ENCODE results near the gene FAM120B.

- TF ChIP-seq SMC3 (IDR thresholded peaks at IDR 0.05; ENCODE audit: low read depth, low read length) (no peak), POLR2A (IDR thresholded peaks at IDR 0.05; ENCODE audit: low read depth, low read length) (no peak), CEBPB (IDR thresholded peaks at IDR 0.05; ENCODE audit: low read depth, low read length) (no peak), USF2 (IDR thresholded peaks at IDR 0.05; ENCODE audit: low read depth, low read length) (no peak), CTCF (conservative IDR thresholded peaks at IDR 0.05; ENCODE audit: low read depth, low read length) (no peak), BHLHE40 (IDR thresholded peaks at IDR 0.05; ENCODE audit: low read depth, low read length) (no peak), RAD21 (IDR thresholded peaks at IDR 0.05; ENCODE audit: low read length) (no peak), MAFK (IDR thresholded peaks at IDR 0.05; ENCODE audit: low read depth, low read length) (no peak), MAZ (IDR thresholded peaks at IDR 0.05; ENCODE audit: borderline replicate concordance, low read depth, low read length) (no peak), FOS (IDR thresholded peaks at IDR 0.05; ENCODE audit: low read depth, low read length) (no peak)
Measured at GRCh38 chr6:170281331-170282292, 24.9 kb upstream of the FAM120B start.
